Tibial artery (tissue), 4 donors: ENCODE data around the gene MGMT.

ENCODE experiments used
- DNase-seq, 2 donors: peaks; one replicate each; pipeline ENCODE4 v3.0.0-alpha.2; 2019
- H3K27ac ChIP-seq, 2 donors: fragments of 200-600 bp; sonication (generic) in 1 of 2; 1 replicate in 1 of 2; 2 replicates in 1 of 2; pipeline ENCODE4 v1.5.1; 2018 to 2019; ENCODE audit warnings: mild to moderate bottlenecking in 1 of 2
- H3K27me3 ChIP-seq, 2 donors: fragments of 200-600 bp; sonication (generic) in 1 of 2; one replicate each; pipeline versions ENCODE4 v1.5.1 to v1.6.0; 2016 to 2019
- H3K36me3 ChIP-seq, 3 donors: fragments of 200-600 bp; sonication (generic) in 2 of 3; one replicate each; pipeline ENCODE4 v1.5.1; 2016 to 2019; ENCODE audit warnings: mild to moderate bottlenecking in 2 of 3
- H3K4me1 ChIP-seq, 4 donors: fragments of 200-600 bp; sonication (generic) in 2 of 4; 1 replicate in 3 of 4; 2 replicates in 1 of 4; pipeline ENCODE4 v1.5.1; 2016 to 2019
- H3K4me3 ChIP-seq, 2 donors: fragments of 200-600 bp; sonication (generic) in 1 of 2; 1 replicate in 1 of 2; 2 replicates in 1 of 2; pipeline ENCODE4 v1.5.1; 2018 to 2019; ENCODE audit warnings: mild to moderate bottlenecking in 2 of 2
- H3K9me3 ChIP-seq, 3 donors: fragments of 200-600 bp; sonication (generic) in 1 of 3; one replicate each; pipeline ENCODE4 v1.5.1; 2016 to 2019
- intact Hi-C: fragments of 100-400 bp; cut with DNase I; formaldehyde crosslinking; loops from one replicate; pipeline ENCODE4 v1.15.0; 2023; ENCODE audit warnings: low total_unique reads
- TF ChIP-seq, protein P1 (sequence below), 2 experiments: fragments of 200-600 bp in 1 of 2; fragments of 450-650 bp in 1 of 2; IDR thresholded peaks; one replicate each; pipeline ENCODE4 v1.5.1; 2017 to 2019; ENCODE audit warnings: antibody characterized with exemption in 2 of 2, mild to moderate bottlenecking in 1 of 2, moderate library complexity in 1 of 2

Gene MGMT

DNA sequence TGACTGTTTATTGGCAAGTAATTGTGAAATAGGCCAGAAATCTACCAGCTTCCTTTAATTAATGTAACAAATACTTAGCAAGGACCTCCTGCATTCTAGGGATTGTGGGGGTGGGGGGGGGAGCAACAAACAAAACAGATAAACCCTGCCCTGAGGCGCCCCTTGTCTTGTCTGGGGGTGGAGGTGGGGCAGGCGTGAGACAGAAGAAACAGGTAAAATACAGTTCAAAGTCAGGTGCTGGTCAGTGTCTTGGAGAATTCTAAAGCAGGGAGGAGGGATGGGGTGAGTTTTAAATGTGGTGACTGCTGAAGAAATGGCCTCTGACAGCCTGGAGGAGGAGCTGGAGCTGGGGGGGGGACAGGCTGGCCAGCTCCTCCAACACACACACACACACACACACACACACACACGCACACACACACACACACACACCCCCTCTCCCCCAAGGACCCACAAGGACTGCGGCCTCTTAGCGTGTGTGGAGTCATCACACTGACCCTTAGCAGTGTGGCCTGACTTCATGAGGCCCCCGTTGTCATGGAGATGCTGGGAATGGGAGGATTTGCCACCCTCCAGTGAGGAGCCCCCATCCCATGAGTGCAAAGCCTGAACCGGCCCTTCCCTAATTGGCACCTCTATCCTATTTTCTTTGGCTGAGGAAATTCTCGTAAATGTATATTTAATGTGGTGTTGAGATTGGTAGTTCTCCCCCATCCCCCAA lies 190.4 kb downstream of the MGMT start:
- H3K4me1 ChIP-seq: no peaks in the 10 kb centered on the region
- TF ChIP-seq, protein P1, sequence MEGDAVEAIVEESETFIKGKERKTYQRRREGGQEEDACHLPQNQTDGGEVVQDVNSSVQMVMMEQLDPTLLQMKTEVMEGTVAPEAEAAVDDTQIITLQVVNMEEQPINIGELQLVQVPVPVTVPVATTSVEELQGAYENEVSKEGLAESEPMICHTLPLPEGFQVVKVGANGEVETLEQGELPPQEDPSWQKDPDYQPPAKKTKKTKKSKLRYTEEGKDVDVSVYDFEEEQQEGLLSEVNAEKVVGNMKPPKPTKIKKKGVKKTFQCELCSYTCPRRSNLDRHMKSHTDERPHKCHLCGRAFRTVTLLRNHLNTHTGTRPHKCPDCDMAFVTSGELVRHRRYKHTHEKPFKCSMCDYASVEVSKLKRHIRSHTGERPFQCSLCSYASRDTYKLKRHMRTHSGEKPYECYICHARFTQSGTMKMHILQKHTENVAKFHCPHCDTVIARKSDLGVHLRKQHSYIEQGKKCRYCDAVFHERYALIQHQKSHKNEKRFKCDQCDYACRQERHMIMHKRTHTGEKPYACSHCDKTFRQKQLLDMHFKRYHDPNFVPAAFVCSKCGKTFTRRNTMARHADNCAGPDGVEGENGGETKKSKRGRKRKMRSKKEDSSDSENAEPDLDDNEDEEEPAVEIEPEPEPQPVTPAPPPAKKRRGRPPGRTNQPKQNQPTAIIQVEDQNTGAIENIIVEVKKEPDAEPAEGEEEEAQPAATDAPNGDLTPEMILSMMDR (IDR thresholded peaks at IDR 0.05): no peak
- H3K27me3 ChIP-seq: no peaks in the 10 kb centered on the region
- no peaks in the 10 kb centered on the region for H3K9me3 ChIP-seq
- intact Hi-C loops: no loop called here
- no peak for DNase-seq
- no peak overlapping the region for H3K27ac ChIP-seq
- H3K36me3 ChIP-seq: no peaks in the 10 kb centered on the region
- H3K4me3 ChIP-seq: no peak overlapping the region

- TF ChIP-seq, protein P1 (IDR thresholded peaks at IDR 0.05): no peak
- H3K4me1 ChIP-seq: no peaks in the 10 kb centered on the region
- H3K9me3 ChIP-seq: no peaks in the 10 kb centered on the region
- intact Hi-C loops: no loop called here
- no peak for DNase-seq
- no peak overlapping the region for H3K4me3 ChIP-seq
- H3K27me3 ChIP-seq: no peaks in the 10 kb centered on the region
- H3K36me3 ChIP-seq: no peaks in the 10 kb centered on the region
- no peak overlapping the region for H3K27ac ChIP-seq
Measured at GRCh38 chr10:129658376-129659072, 191.5 kb downstream of the MGMT start.

DNA sequence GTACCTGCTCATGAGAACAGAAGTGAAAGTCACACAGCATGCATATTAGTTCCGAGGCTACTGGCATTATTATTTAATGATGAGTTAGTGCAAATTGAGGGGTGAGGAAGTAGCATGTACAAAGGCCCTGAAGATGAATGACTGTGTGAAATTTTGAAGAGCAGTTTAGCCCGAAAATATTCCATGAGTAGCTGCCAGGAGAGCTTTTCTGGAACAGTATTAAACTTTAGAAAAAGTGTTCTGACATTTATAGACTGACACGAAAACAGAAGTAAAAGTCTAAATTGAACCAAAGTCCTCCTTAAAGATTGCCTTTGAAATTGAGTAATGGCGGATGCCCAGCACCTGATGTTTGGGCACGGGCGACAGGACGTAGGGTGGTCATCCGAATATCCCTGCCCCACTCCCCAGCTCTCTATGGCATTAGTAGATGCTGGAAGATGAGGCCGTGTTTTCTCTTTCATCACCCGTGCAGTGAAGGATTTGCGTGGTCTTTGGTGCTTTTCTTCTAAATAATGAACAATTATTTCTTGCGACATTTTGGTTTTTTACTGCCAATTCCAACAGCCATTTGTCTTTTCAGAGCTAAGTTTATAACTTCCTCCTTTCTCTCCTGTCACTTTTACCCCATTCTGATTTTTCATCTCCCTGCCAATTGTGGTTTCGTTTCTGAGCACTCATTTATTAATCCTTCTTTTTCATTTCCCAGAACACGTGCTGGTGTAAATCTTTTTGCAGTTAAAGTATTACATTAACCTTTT lies 192.6 kb downstream of the MGMT start:
- no peak overlapping the region for H3K4me3 ChIP-seq
- no peaks in the 10 kb centered on the region for H3K36me3 ChIP-seq
- H3K27ac ChIP-seq: no peak overlapping the region
- TF ChIP-seq, protein P1 (IDR thresholded peaks at IDR 0.05): no peak
- peaks cover 0 to 5% (median 0%) of the 10 kb centered on the region in 3 donors for H3K9me3 ChIP-seq
- DNase-seq: no peak
- intact Hi-C loops: no loop called here
- H3K4me1 ChIP-seq: no peaks in the 10 kb centered on the region
- no peaks in the 10 kb centered on the region for H3K27me3 ChIP-seq

GRCh38 chr10:129660569-129660968 lies 193.5 kb downstream of the MGMT start:
- peaks cover 0 to 6% (median 0%) of the 10 kb centered on the region in 3 donors for H3K9me3 ChIP-seq
- H3K36me3 ChIP-seq: no peaks in the 10 kb centered on the region
- H3K27me3 ChIP-seq: no peaks in the 10 kb centered on the region
- intact Hi-C loops: no loop called here
- H3K4me1 ChIP-seq: no peaks in the 10 kb centered on the region
- TF ChIP-seq, protein P1 (IDR thresholded peaks at IDR 0.05): no peak
- DNase-seq: no peak
- no peak overlapping the region for H3K4me3 ChIP-seq
- no peak overlapping the region for H3K27ac ChIP-seq

- Histone ChIP-seq H3K4me3 (no peak overlapping the region), H3K27me3 (no peaks in the 10 kb centered on the region), H3K9me3 (peaks cover 0 to 6% (median 0%) of the 10 kb centered on the region in 3 donors), H3K36me3 (no peaks in the 10 kb centered on the region), H3K27ac (no peak overlapping the region), H3K4me1 (no peaks in the 10 kb centered on the region)
- intact Hi-C loops: no loop called here
- no peak for DNase-seq
- TF ChIP-seq, protein P1 (IDR thresholded peaks at IDR 0.05): no peak
Measured at GRCh38 chr10:129662426-129662825, 195.4 kb downstream of the MGMT start.
